Fibroblast of skin of scalp (primary cell): ENCODE data around the gene NPAS3.

ENCODE experiments used
- DNase-seq: peaks from one replicate; pipeline ENCODE4 v3.0.0-alpha.2; 2013

NPAS3 gene

DNA sequence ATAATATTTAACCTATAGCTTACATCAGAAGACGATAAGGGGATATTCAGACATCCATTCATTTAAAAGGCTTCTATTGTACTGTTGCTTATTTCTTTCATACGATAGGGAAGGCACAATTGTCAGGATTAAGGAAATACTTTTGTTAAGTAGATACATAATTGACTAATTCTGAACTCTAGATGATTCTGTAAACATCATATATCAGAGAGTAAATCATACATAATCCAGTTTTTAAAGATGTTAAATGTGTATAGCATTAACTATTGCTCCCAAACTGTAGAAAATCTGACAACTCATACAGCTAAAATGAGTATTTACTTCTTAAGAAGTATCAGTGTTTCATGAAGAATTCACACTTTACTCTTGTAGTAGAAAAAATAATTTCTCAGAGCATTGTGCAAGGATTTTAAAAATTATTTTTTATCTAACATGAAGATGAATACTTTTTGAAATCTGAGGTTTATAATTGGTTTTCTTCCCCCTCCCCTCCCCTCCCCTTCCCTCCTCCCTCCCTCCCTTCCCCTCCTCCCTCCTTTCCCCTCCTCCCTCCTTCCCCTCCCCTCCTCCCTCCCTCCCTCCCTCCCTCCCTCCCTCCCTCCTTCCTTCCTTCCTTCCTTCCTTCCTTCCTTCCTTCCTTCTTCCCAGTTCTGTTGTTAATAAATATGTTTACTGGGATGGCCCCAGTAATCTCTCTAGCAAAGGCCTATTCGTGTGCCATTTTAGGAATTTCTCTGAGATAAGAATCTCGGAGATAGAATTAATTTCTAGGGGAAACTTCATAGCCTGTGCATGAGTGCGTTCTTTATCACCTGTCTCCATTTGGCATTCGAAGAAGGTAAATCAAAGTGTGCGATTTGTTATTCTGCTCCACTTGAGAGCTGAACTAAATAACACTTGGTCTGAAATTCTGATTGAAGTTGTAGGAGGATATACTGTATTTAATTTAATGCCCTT, 2.3 kb downstream of the NPAS3 start:
- no peak for DNase-seq

DNA sequence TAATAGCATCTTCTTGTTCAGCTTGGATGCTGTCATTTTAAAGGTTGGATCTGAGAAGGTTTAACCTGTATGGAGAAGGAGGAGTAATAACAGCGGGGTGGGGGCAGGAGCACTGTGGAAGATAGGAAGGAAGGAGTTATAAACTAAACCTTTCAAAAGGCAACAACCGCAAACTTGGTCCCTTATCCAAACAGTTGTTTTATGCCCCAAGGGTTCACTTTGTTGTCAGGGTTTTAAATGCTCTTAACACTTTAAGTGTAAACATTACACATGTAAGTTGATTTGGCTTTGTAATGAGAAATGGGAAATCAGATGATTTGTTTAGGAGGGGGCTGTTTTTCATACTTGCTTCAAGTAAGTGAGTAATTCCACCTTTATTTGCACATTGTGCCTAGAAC, 3.0 kb downstream of the NPAS3 start:
- no peak for DNase-seq

GRCh38 chr14:32947081-32947480, 8.4 kb downstream of the NPAS3 start:
- no peak for DNase-seq

DNA sequence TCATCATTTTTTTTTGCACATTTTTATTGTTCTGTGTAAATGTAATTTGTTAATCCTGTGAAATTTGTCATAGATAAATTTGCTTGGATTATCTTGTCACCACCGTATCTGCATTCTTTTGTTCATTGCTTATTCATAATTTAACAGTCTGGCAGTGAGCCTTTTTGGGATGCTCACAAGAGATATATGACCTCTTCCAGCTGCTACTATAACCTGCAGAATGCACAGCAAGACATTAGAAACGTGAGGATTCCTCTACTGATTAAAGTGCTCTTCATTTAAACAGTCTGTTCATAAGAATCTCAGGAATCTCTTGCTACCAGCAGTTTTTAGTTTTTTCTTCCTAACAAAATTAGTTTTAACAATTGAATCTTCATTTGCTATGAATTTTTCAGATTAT, 9.1 kb downstream of the NPAS3 start:
- DNase-seq: peak; percentile 32

GRCh38 chr14:32950584-32950983, 11.9 kb downstream of the NPAS3 start:
- DNase-seq: no peak

- DNase-seq: no peak
Observed at GRCh38 chr14:32967421-32967820, 28.7 kb downstream of the NPAS3 start.

GRCh38 chr14:32968972-32969544, 30.4 kb downstream of the NPAS3 start:
- DNase-seq: no peak

- no peak for DNase-seq
Observed at GRCh38 chr14:32977913-32978312, 39.2 kb downstream of the NPAS3 start.

GRCh38 chr14:32978691-32979255, 40.1 kb downstream of the NPAS3 start:
- DNase-seq: no peak

GRCh38 chr14:32980178-32980901, 41.7 kb downstream of the NPAS3 start:
- DNase-seq: no peak

DNA sequence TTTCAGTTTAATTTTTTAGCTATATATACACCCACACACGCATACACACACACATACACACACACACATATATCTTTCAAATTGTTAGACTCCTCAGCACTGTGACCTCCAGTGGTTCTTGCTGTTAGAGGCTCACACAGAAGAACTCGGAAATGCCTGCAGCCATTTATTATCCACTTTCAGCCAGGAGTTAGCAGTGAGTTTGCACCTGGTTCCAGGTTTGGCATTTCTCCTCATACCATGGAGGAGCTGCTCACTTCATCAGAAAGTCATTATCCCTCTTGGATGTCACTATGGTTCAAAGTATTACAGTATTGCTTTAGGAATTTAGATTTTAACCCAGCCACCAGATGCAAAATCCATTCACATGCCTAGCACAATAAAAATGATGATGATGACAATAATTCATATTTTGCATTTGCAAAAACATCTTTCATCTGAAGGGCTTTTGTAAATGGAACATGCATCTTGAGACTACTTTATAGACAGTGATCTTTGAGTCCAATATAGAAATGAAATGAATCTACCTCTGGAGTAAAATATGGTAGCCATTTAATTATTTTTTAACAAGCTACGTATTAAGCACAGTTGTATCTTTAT, 42.3 kb downstream of the NPAS3 start:
- DNase-seq: no peak

GRCh38 chr14:32984241-32984930, 45.7 kb downstream of the NPAS3 start:
- no peak for DNase-seq

GRCh38 chr14:32985866-32986265, 47.2 kb downstream of the NPAS3 start:
- DNase-seq: no peak

DNA sequence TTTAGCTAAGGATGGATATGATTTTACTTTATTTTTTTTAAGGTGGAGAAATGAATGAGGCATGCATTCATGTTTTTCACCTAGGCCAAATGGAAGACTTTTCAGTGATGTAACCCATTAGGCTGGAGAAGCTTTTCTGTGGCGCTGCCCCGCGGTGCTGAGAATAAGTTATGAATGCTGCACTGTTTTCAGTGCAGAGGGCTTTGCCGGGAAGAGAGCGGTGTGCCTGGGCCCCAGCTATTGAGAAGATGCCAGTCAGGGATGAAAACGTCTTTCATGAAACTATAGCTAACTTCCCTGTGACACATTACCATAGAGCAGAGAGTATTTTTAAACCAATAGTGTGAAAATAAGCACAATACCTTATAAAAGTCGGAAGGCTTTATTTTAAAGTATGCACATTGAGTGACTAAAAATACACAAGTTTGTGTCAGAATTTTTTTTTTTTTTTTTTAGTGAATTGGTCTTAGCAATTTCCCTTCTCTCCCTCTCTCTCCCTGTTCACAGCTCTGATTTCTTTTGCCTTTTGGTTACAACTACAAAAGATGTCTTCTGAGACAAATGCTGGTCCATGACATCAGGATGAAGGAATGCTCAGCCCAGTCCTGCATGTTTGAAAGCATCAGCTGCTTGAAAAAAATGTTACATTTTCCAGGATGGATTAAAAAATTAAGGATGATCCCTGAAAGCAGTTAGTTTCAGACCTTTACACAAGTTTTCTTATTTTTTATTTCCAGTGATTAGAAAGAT, 48.3 kb downstream of the NPAS3 start:
- peak; percentile 82 for DNase-seq

DNA sequence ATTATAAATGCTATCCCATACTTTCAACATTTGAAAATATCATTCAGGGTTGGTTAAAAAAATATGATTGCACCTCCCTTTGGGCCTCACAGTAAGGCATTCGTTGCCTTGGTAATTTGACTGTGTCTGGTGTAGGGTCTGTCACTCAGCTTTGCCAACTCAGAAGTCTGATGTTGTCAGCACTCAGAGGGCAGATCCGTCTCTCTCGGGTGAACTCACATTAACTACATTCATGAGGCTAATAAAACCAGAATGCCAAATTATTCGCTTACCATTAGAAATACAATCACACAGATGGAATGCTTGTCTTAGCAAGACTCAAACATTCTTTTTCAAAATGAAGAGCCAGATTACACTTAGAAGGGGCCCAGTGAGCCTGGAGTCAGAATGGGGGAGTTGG, 53.0 kb downstream of the NPAS3 start:
- peak; percentile 50 for DNase-seq

DNA sequence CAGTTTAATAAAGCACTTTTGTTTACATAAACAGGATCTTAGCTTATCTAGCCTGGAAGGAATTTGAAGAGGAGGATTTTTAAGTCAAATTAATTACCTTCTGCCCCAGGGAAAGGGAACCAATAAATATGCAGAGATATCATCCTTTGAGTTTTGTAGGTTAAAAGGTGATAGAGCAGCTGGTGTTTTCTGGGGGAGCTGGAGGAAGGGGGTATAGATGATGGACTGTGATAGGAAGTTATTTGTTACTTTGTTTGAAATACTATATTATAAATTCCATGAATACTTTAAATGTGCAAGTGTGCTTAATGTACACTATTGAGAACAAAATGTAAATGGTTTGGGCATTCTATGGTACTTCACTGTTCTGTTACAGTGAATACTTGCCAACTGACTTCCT, 55.2 kb downstream of the NPAS3 start:
- no peak for DNase-seq

GRCh38 chr14:32996343-32996742, 57.7 kb downstream of the NPAS3 start:
- no peak for DNase-seq

DNA sequence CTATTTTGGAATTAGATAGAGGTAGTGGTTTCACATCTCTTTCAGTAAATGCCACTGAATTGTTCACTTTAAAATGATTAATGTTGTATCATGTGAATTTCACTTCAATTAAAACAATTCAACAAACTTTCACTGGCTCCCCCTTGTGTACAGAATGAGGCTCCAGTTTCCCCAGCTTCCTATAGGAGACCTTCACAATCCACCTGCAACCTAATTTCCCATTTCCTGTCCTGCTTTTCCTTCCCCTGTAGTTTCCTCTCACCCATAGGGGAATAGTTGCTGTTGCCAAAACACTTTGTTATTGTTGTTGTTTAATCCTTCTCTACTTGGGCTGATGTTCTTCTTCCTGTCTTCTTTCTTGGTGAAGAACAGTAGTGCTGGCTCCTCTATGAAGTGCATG, 59.8 kb downstream of the NPAS3 start:
- DNase-seq: peak; percentile 29

GRCh38 chr14:33009673-33010072, 71.0 kb downstream of the NPAS3 start:
- no peak for DNase-seq

GRCh38 chr14:33010495-33010894, 71.8 kb downstream of the NPAS3 start:
- DNase-seq: no peak

- DNase-seq: no peak
Observed at GRCh38 chr14:33014710-33015109, 76.0 kb downstream of the NPAS3 start.
